HepG2 (cell line): Measurements from ENCODE around the gene NUBP1. TPM values are rescaled to one million over a fixed set of nuclear protein-coding genes. Genes with fewer than 3 reads are reported as not detected.

Experiments used
- ATF7 ChIP-seq, 2 experiments: fragments of 450-650 bp in 1 of 2; sonication (generic) in 1 of 2; formaldehyde crosslinking in 1 of 2; IDR thresholded peaks; 2 replicates each; pipeline versions ENCODE4 v1.4.0 to v1.6.1; 2016 to 2020; ENCODE audit warnings: antibody characterized with exemption in 1 of 2, mild to moderate bottlenecking in 1 of 2, missing genetic modification reagents in 1 of 2
- ERF ChIP-seq: IDR thresholded peaks from 2 replicates; pipeline ENCODE4 v1.6.1; 2018; ENCODE audit warnings: missing biosample characterization, missing genetic modification reagents
- FOXA3 ChIP-seq: IDR thresholded peaks from 2 replicates; pipeline ENCODE4 v1.6.1; 2016; ENCODE audit warnings: missing genetic modification reagents, missing compliant biosample characterization
- GMEB2 ChIP-seq: IDR thresholded peaks from 2 replicates; pipeline ENCODE4 v1.6.1; 2016; ENCODE audit warnings: missing biosample characterization, missing genetic modification reagents, low read depth
- GTF2F1 ChIP-seq: fragments of 150-350 bp; IDR thresholded peaks from 2 replicates; pipeline ENCODE4 v1.6.1; 2014; ENCODE audit warnings: low read length
- HHEX ChIP-seq: IDR thresholded peaks from 2 replicates; pipeline ENCODE4 v1.6.1; 2016; ENCODE audit warnings: control low read depth
- HOXA9 ChIP-seq: sonication (generic); formaldehyde crosslinking; IDR thresholded peaks from 2 replicates; pipeline ENCODE4 v1.8.1; 2022; ENCODE audit warnings: missing genetic modification reagents, mild to moderate bottlenecking, moderate library complexity, borderline replicate concordance
- ISX ChIP-seq: sonication (generic); formaldehyde crosslinking; conservative IDR thresholded peaks from 2 replicates; pipeline ENCODE4 v1.5.0; 2020; ENCODE audit warnings: missing genetic modification reagents
- NBN ChIP-seq: fragments of 450-650 bp; conservative IDR thresholded peaks from 2 replicates; pipeline ENCODE4 v1.6.1; 2017
- NPAS2 ChIP-seq: sonication (generic); formaldehyde crosslinking; IDR thresholded peaks from 2 replicates; pipeline ENCODE4 v1.8.0; 2022; ENCODE audit warnings: mild to moderate bottlenecking, missing genetic modification reagents, borderline replicate concordance
- NR2F1 ChIP-seq, 2 experiments: fragments of 450-650 bp in 1 of 2; formaldehyde crosslinking in 1 of 2; IDR thresholded peaks; 2 replicates each; pipeline versions ENCODE4 v1.5.0 to v1.6.1; 2016 to 2020; ENCODE audit warnings: mild to moderate bottlenecking in 1 of 2, missing compliant biosample characterization in 1 of 2, missing genetic modification reagents in 1 of 2, moderate library complexity in 1 of 2
- PTBP1 ChIP-seq: fragments of 200-400 bp; formaldehyde crosslinking; IDR thresholded peaks from 2 replicates; pipeline ENCODE4 v1.6.1; 2018; ENCODE audit warnings: low read length, low read depth; ENCODE audit not compliant: poor library complexity, severe bottlenecking
- RBM22 ChIP-seq: fragments of 200-400 bp; formaldehyde crosslinking; optimal IDR thresholded peaks from 2 replicates; pipeline ENCODE3; 2017; ENCODE audit warnings: mild to moderate bottlenecking, low read length, moderate library complexity
- REL ChIP-seq: sonication (generic); formaldehyde crosslinking; conservative IDR thresholded peaks from 2 replicates; pipeline ENCODE4 v1.8.0; 2022; ENCODE audit warnings: mild to moderate bottlenecking, missing genetic modification reagents, moderate library complexity
- REST ChIP-seq, 2 experiments: IDR thresholded peaks; 2 replicates each; pipeline ENCODE4 v1.6.1; 2011 to 2012; ENCODE audit warnings: low read length in 2 of 2, borderline replicate concordance in 1 of 2, low read depth in 1 of 2, mild to moderate bottlenecking in 1 of 2, moderate library complexity in 1 of 2
- SCMH1 ChIP-seq: sonication (generic); formaldehyde crosslinking; IDR thresholded peaks from 2 replicates; pipeline ENCODE4 v1.9.0; 2021; ENCODE audit warnings: missing genetic modification reagents, mild to moderate bottlenecking, borderline replicate concordance
- SP5 ChIP-seq: IDR thresholded peaks from 2 replicates; pipeline ENCODE4 v1.6.1; 2016; ENCODE audit warnings: low read depth, borderline replicate concordance
- TAF15 ChIP-seq: fragments of 200-400 bp; formaldehyde crosslinking; IDR thresholded peaks from one replicate; pipeline ENCODE4 v1.6.1; 2018; ENCODE audit warnings: mild to moderate bottlenecking, low read depth, low read length; ENCODE audit not compliant: poor library complexity, severe bottlenecking
- TSC22D2 ChIP-seq: sonication (generic); formaldehyde crosslinking; IDR thresholded peaks from 2 replicates; pipeline ENCODE4 v1.5.1; 2020; ENCODE audit warnings: missing genetic modification reagents, mild to moderate bottlenecking, borderline replicate concordance
- ZBTB26 ChIP-seq: IDR thresholded peaks from 2 replicates; pipeline ENCODE4 v1.6.1; 2016; ENCODE audit warnings: missing compliant biosample characterization, missing genetic modification reagents, borderline replicate concordance
- ZFP82 ChIP-seq: sonication (generic); formaldehyde crosslinking; IDR thresholded peaks from 2 replicates; pipeline ENCODE4 v1.5.1; 2020; ENCODE audit warnings: mild to moderate bottlenecking, missing genetic modification reagents, borderline replicate concordance
- ZNF230 ChIP-seq: sonication (generic); formaldehyde crosslinking; IDR thresholded peaks from 2 replicates; pipeline ENCODE4 v1.4.0; 2020; ENCODE audit warnings: mild to moderate bottlenecking, missing genetic modification reagents
- ZNF260 ChIP-seq: sonication (generic); formaldehyde crosslinking; IDR thresholded peaks from 2 replicates; pipeline ENCODE4 v1.4.0; 2020; ENCODE audit warnings: missing genetic modification reagents, low read depth, mild to moderate bottlenecking, borderline replicate concordance
- ZNF333 ChIP-seq: sonication (generic); formaldehyde crosslinking; IDR thresholded peaks from 2 replicates; pipeline ENCODE4 v1.4.0; 2020; ENCODE audit warnings: mild to moderate bottlenecking, missing genetic modification reagents, borderline replicate concordance
- ZNF431 ChIP-seq: sonication (generic); formaldehyde crosslinking; IDR thresholded peaks from 2 replicates; pipeline ENCODE4 v1.9.0; 2022; ENCODE audit warnings: missing genetic modification reagents, low read depth, mild to moderate bottlenecking, borderline replicate concordance
- polyA plus RNA-seq, 8 experiments: library from polyadenylated mRNA; depleted of rRNA in 3 of 8; stranded (reverse) in 7 of 8; unstranded in 1 of 8; fragments of >200 nt; fragmentation: Illumina TruSeq in 4 of 8; extraction: Trizol in 4 of 8; gene quantifications; 2 replicates each; pipeline versions ENCODE4 v1.2.1 to v1.2.3, GENCODE V29; 2011 to 2016; ENCODE audit warnings: low read depth in 4 of 8, missing spikeins in 1 of 8, mixed read lengths in 1 of 8; ENCODE audit not compliant: insufficient read depth in 1 of 8
- total RNA-seq, 5 experiments: library from RNA; depleted of rRNA; stranded (reverse); fragments of >200 nt; fragmentation: Illumina TruSeq; extraction: Trizol; gene quantifications; 2 replicates each; pipeline ENCODE4 v1.2.3, GENCODE V29; 2016; ENCODE audit warnings: low read depth in 1 of 5

NUBP1 gene
- total and polyA plus RNA-seq, 2 of the 13 experiments (the other 11 are each of a cell fraction or from before 2014, with no cell fraction given) = 53.5 to 70.4 TPM

- TF ChIP-seq ATF7 (IDR thresholded peaks at IDR 0.05) = no peak
- no peak for TF ChIP-seq ATF7 (CRISPR knock-in tag; IDR thresholded peaks at IDR 0.05)
- no peak for TF ChIP-seq ZNF431 (CRISPR knock-in tag)
- TF ChIP-seq ISX (CRISPR knock-in tag) = no peak
- no peak for TF ChIP-seq SP5
- no peak for TF ChIP-seq ZNF333
- no peak for TF ChIP-seq ZNF230
- TF ChIP-seq ZFP82 (CRISPR knock-in tag) = no peak
- TF ChIP-seq ZNF260 = no peak
- TF ChIP-seq GMEB2 (CRISPR knock-in tag) = no peak
- TF ChIP-seq REL (CRISPR knock-in tag) = no peak; the same call in 1 of the 2 replicates
- no peak for TF ChIP-seq REST (IDR thresholded peaks at IDR 0.05; ENCODE audit: borderline replicate concordance in 1 of 2, low read depth in 1 of 2, low read length in 2 of 2)
- no peak for TF ChIP-seq RBM22
- TF ChIP-seq HOXA9 (CRISPR knock-in tag) = no peak
- no peak for TF ChIP-seq NR2F1 (CRISPR knock-in tag; IDR thresholded peaks at IDR 0.05)
- no peak for TF ChIP-seq GTF2F1
- TF ChIP-seq SCMH1 (CRISPR knock-in tag) = no peak
- TF ChIP-seq HHEX = no peak
- TF ChIP-seq TSC22D2 (CRISPR knock-in tag) = no peak
- no peak for TF ChIP-seq FOXA3 (CRISPR knock-in tag)
- TF ChIP-seq ERF = no peak
- no peak for TF ChIP-seq ZBTB26 (CRISPR knock-in tag)
- TF ChIP-seq NPAS2 (CRISPR knock-in tag) = no peak
- no peak for TF ChIP-seq PTBP1
- TF ChIP-seq NBN = no peak
- TF ChIP-seq TAF15 = no peak
Measured at GRCh38 chr16:10744370-10745030, 858 bp downstream of the NUBP1 start (continued).
